Progenitor cell of endocrine pancreas (in vitro differentiated cells): Measurements from ENCODE around the gene WT1. TPM values are rescaled to one million over a fixed set of nuclear protein-coding genes. Genes with fewer than 3 reads are reported as not detected.

Source experiments
- DNase-seq: peaks from one replicate; pipeline ENCODE4 v3.0.0; 2021; ENCODE audit warnings: low spot score; ENCODE audit not compliant: unreplicated experiment
- H3K27ac Mint-ChIP-seq: 2 replicates; pipeline ENCODE4 v1.8.0; 2021; ENCODE audit warnings: mild to moderate bottlenecking, moderate library complexity, mixed read lengths
- H3K27me3 Mint-ChIP-seq: 2 replicates; pipeline ENCODE4 v1.8.0; 2021; ENCODE audit warnings: mixed read lengths
- H3K36me3 Mint-ChIP-seq: 2 replicates; pipeline ENCODE4 v1.8.0; 2022; ENCODE audit warnings: mixed read lengths; ENCODE audit not compliant: insufficient read depth
- H3K4me1 Mint-ChIP-seq: 2 replicates; pipeline ENCODE4 v1.8.0; 2021; ENCODE audit warnings: low read depth, mixed read lengths
- H3K4me3 Mint-ChIP-seq: 2 replicates; pipeline ENCODE4 v1.8.0; 2021; ENCODE audit warnings: low read depth, mild to moderate bottlenecking, moderate library complexity, mixed read lengths
- H3K9me3 Mint-ChIP-seq: 2 replicates; pipeline ENCODE4 v1.8.0; 2021; ENCODE audit warnings: low read depth, mixed read lengths
- total RNA-seq: library from RNA; stranded (reverse); gene quantifications from 2 replicates; pipeline ENCODE4 v1.2.1, GENCODE V29; 2021
- TF ChIP-seq, protein P1 (sequence below): fragments of 200-600 bp; sonication (generic); IDR thresholded peaks from one replicate; pipeline ENCODE4 v1.5.0; 2021; ENCODE audit warnings: antibody characterized with exemption, mild to moderate bottlenecking; ENCODE audit not compliant: unreplicated experiment

Gene WT1
- total RNA-seq, 1 donor from 2014 or later: not detected

DNA sequence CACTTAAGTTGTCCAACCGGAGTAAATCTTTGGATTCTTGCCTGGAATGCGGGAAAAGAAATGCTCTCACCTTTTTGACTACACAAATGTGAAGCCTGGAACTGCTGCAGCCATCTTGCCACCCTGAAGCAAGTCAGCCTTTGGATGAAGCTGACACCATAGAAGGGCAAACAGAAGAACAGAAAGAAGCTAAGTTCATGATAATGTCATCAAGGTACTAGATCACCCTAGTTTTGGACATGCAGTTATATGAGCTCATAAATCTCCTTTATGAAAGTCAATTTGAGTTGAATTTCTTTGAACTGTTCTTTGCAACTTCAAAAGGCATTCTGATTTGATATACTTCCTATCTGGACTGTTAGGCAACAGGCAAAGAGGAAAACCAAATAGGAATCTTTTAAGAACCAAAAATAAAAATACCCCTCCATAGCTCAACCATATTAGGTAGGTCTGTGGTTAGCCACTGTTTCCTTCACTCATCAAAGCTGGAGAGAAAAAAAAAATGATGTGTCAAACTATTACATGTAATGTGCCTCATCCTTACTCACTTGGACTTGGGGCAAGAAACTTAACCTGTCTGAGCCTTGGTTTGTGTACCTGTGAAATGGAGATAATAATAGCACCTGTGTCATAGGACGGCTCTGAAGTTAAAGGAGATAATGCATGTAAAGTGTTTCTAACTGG lies 91.9 kb downstream of the WT1 start:
- TF ChIP-seq, protein P1, sequence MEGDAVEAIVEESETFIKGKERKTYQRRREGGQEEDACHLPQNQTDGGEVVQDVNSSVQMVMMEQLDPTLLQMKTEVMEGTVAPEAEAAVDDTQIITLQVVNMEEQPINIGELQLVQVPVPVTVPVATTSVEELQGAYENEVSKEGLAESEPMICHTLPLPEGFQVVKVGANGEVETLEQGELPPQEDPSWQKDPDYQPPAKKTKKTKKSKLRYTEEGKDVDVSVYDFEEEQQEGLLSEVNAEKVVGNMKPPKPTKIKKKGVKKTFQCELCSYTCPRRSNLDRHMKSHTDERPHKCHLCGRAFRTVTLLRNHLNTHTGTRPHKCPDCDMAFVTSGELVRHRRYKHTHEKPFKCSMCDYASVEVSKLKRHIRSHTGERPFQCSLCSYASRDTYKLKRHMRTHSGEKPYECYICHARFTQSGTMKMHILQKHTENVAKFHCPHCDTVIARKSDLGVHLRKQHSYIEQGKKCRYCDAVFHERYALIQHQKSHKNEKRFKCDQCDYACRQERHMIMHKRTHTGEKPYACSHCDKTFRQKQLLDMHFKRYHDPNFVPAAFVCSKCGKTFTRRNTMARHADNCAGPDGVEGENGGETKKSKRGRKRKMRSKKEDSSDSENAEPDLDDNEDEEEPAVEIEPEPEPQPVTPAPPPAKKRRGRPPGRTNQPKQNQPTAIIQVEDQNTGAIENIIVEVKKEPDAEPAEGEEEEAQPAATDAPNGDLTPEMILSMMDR: no peak
- Mint-ChIP-seq H3K9me3 (no peaks in the 10 kb centered on the region), H3K4me3 (no peak overlapping the region), H3K27me3 (peaks cover 3% of the 10 kb centered on the region), H3K27ac (no peak overlapping the region), H3K4me1 (peaks cover 5% of the 10 kb centered on the region), H3K36me3 (no peaks in the 10 kb centered on the region)
- DNase-seq: no peak

GRCh38 chr11:32341620-32342613 lies 93.4 kb downstream of the WT1 start:
- peaks cover 3% of the 10 kb centered on the region for H3K27me3 Mint-ChIP-seq
- H3K4me3 Mint-ChIP-seq: no peak overlapping the region
- H3K4me1 Mint-ChIP-seq: peaks cover 5% of the 10 kb centered on the region
- no peak for DNase-seq
- no peak overlapping the region for H3K27ac Mint-ChIP-seq
- TF ChIP-seq, protein P1: no peak
- no peaks in the 10 kb centered on the region for H3K9me3 Mint-ChIP-seq
- no peaks in the 10 kb centered on the region for H3K36me3 Mint-ChIP-seq

- Mint-ChIP-seq H3K4me3 (no peak overlapping the region), H3K4me1 (peaks cover 3% of the 10 kb centered on the region), H3K27me3 (peaks cover 8% of the 10 kb centered on the region), H3K36me3 (no peaks in the 10 kb centered on the region), H3K27ac (no peak overlapping the region), H3K9me3 (no peaks in the 10 kb centered on the region)
- DNase-seq: no peak
- TF ChIP-seq, protein P1: no peak
These were observed 95.2 kb downstream of the WT1 start for GRCh38 chr11:32340181-32340580.

Other genes with a start within 250 kb of the WT1 start
- gene EIF3M, start 148.3 kb upstream of the WT1 start, total RNA-seq: 212 and 238 TPM in 2 replicates